ENCODE data around the gene KPTN. TPM values are rescaled to one million over a fixed set of nuclear protein-coding genes. Genes with fewer than 3 reads are reported as not detected.

The KPTN gene
- total and polyA plus RNA-seq, 2 experiments from 2014 or later = 3.1 to 9.6 TPM

DNA sequence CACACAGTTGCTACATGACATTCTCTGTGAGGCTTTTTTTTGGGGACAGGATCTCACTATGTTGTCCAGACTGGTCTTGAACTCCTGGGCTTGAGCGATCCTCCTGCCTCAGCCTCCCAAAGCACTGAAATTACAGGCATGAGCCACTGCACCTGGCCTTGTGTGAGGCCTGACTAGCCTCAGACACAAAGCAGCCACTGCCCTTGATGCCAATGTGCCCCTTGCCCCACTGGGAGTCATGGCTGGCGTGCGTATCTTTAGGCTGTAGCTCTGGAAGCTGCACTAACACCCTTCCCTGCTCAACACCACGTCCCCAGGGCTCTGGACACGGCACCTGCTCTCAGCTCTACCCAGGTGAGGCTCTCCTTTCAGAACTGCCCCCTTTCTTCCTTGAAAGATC lies 14.5 kb upstream of the KPTN start:
- in situ Hi-C loops (cut with MboI) = no loop called here
- DNase-seq = no peak
- WGBS, 2 experiments (ENCODE audit: low coverage in 1 of 2, low lambda C conversion rate in 2 of 2, missing lambda C conversion rate in 2 of 2) = 87 to 92% methylated on average over 5 of the region's 5 CpGs
- Histone ChIP-seq H3K9ac (no peak overlapping the region), H3K4me2 (ENCODE audit: unreplicated experiment) (no peak overlapping the region), H3K9me3 (ENCODE audit: low read depth) (no peaks in the 10 kb centered on the region), H3K4me3 (no peak overlapping the region), H4K20me1 (ENCODE audit: insufficient read depth) (no peaks in the 10 kb centered on the region), H3K4me1 (ENCODE audit: insufficient read depth) (peaks cover 15% of the 10 kb centered on the region), H2AFZ (no peak overlapping the region), H3K9me2 (ENCODE audit: insufficient read depth) (no peaks in the 10 kb centered on the region), H3K27ac (no peak overlapping the region), H3K27me3 (replicated peaks; ENCODE audit: insufficient read depth) (no peaks in the 10 kb centered on the region), H3K79me2 (ENCODE audit: insufficient read depth) (peaks cover 51% of the 10 kb centered on the region), H3F3A (ENCODE audit: insufficient read depth) (peaks cover 26% of the 10 kb centered on the region), H3K36me3 (ENCODE audit: low read depth) (peaks cover 13% of the 10 kb centered on the region; the same call in 1 of the 2 replicates)
- TF ChIP-seq EZH2phosphoT487 (IDR thresholded peaks at IDR 0.05; ENCODE audit: insufficient read depth, low read depth) = no peak

DNA sequence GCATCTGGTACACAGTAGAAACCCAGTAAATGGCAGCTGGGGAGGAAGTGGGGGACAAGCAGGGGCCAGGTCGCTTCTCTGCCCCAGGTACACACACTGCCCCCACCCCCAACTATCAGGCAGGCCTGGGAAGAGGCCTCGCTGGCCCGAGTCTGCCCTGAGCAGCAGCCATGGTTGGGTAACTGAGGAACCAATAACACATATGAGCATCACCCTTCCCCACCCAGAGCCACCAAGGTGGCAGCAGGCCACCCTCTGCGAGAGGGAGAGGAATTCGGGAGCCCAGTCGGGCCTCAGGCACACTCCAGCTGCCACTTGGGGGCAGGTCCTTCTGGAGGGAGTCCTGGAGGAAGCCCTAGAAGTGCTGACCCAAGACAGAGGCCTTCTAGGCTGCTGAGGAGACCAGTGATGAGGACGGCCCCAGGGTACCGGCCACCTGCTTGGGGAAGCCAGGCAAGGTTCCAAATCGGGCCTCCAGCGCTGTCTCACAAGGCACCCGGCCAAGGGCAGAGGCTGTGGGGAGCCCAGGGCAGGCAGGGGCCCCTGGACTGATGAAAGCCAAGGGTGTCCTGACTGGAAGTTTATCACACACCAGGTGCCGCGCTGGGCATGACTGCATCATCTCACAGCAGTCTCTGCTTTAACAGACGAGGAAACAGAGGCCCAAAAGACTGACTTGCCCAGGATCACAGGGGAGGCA lies 14.0 kb upstream of the KPTN start:
- 92 to 95% methylated on average over 13 to 14 of the region's 14 CpGs for WGBS, 2 experiments (ENCODE audit: low coverage in 1 of 2, low lambda C conversion rate in 2 of 2, missing lambda C conversion rate in 2 of 2)
- Histone ChIP-seq H3K79me2 (ENCODE audit: insufficient read depth) (peaks cover 45% of the 10 kb centered on the region), H3K9ac (no peak overlapping the region), H3K27me3 (replicated peaks; ENCODE audit: insufficient read depth) (no peaks in the 10 kb centered on the region), H3K36me3 (ENCODE audit: low read depth) (peaks cover 7% of the 10 kb centered on the region; the same call in 1 of the 2 replicates), H3K4me3 (no peak overlapping the region), H3F3A (ENCODE audit: insufficient read depth) (peaks cover 20% of the 10 kb centered on the region), H3K4me1 (ENCODE audit: insufficient read depth) (peaks cover 15% of the 10 kb centered on the region), H3K9me2 (ENCODE audit: insufficient read depth) (no peaks in the 10 kb centered on the region), H3K9me3 (ENCODE audit: low read depth) (no peaks in the 10 kb centered on the region), H3K4me2 (ENCODE audit: unreplicated experiment) (no peak overlapping the region), H3K27ac (no peak overlapping the region), H2AFZ (no peak overlapping the region), H4K20me1 (ENCODE audit: insufficient read depth) (no peaks in the 10 kb centered on the region)
- TF ChIP-seq EZH2phosphoT487 (IDR thresholded peaks at IDR 0.05; ENCODE audit: insufficient read depth, low read depth) (no peak), EZH2 (IDR thresholded peaks at IDR 0.05; ENCODE audit: insufficient read depth, poor library complexity, severe bottlenecking) (no peak)
- in situ Hi-C loops (cut with MboI) = no loop called here
- DNase-seq = no peak

DNA sequence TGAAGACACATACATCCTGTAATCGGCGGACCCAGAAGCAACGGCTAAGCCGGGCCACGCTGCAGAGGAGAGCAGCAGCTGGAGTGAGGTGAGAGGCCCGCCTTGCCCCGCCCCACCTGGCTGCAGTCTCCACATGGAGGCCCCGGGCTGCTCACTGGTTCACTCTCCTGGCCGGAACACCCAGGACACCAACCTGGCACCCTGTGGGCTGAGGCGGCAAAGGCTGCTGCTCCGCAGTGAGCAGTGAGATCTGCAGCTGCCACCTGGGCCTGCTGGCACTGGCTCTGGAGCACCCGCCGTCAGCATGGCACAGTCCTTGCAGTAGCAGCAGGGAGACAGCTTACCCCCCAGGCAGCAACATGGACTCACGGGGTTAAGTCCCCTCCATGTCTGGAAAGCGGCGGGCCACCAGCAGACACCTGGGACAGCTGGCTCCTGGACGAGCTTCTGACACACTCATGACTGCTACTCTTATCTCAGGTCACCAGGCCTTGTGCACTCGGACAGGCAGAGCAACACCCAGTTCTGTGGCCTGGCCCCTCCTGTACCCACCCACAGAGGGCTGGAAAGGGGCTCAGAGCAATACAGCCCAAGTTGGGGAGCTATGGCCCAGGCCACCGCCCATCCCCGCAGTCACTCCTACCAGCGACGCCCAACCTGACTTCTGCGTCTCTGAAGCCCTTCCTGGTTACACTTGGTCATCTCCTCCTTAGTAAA lies 13.2 kb upstream of the KPTN start:
- no peak overlapping the region for H3K4me2 ChIP-seq (ENCODE audit: unreplicated experiment)
- H3K27me3 ChIP-seq (replicated peaks; ENCODE audit: insufficient read depth) = no peaks in the 10 kb centered on the region
- H3K4me3 ChIP-seq = no peak overlapping the region
- DNase-seq = no peak
- no peak overlapping the region for H3K9ac ChIP-seq
- peaks cover 10% of the 10 kb centered on the region for H3K4me1 ChIP-seq (ENCODE audit: insufficient read depth)
- H3K36me3 ChIP-seq (ENCODE audit: low read depth) = peaks cover 5% of the 10 kb centered on the region; the same call in 1 of the 2 replicates
- WGBS, 2 experiments (ENCODE audit: low coverage in 1 of 2, low lambda C conversion rate in 2 of 2, missing lambda C conversion rate in 2 of 2) = 86 to 87% methylated on average over 20 to 23 of the region's 23 CpGs
- peaks cover 13% of the 10 kb centered on the region for H3F3A ChIP-seq (ENCODE audit: insufficient read depth)
- peaks cover 40% of the 10 kb centered on the region for H3K79me2 ChIP-seq (ENCODE audit: insufficient read depth)
- H3K9me2 ChIP-seq (ENCODE audit: insufficient read depth) = no peaks in the 10 kb centered on the region
- H2AFZ ChIP-seq = no peak overlapping the region
- H3K9me3 ChIP-seq (ENCODE audit: low read depth) = no peaks in the 10 kb centered on the region
- in situ Hi-C loops (cut with MboI) = no loop called here
- no peaks in the 10 kb centered on the region for H4K20me1 ChIP-seq (ENCODE audit: insufficient read depth)
- TF ChIP-seq EZH2phosphoT487 (IDR thresholded peaks at IDR 0.05; ENCODE audit: insufficient read depth, low read depth) (no peak), EZH2 (IDR thresholded peaks at IDR 0.05; ENCODE audit: insufficient read depth, poor library complexity, severe bottlenecking) (no peak)
- H3K27ac ChIP-seq = no peak overlapping the region

DNA sequence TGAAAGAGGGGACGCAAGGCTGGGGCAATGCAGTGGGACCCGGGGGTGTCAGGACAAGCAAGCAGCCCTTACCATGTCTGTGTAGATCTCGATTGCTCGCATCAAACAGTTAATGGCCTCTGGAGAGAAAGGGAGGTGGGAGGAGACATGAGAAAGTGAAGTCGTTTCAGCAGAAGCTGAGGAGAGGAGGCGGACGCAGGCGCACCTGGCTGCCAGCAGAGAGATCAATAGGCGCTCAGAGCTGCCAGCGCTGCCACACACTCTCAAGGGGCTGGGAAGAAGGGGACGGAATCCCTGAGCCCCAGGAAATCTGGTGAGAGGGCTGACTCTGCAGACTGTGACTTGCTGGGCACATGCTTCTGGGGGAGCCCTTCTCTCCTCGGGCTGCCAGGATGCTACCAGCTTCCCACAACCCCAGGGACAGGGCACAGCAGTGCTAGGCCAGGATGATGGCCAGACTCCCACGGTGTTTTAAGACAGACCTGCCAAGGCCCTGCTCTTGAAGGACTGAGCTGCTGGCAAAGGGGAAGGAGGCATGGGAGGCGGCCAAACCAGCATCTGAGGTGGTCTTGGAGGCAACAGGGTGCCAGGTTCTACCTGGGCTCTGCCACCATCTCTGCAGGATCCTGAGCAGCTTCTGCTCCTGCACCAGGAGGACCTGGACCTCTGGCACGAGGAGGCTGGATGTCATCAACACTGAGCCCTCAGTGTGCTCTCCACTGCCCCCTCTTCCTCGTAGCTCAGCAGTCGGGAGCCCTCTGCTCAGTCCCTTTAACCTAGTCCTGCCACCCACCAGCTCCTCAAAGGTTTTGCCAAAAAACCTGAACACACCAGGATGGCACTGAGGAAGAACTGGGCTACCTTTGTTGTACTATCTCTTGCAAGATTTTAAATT lies 11.7 kb upstream of the KPTN start:
- TF ChIP-seq EZH2phosphoT487 (IDR thresholded peaks at IDR 0.05; ENCODE audit: insufficient read depth, low read depth) (no peak), EZH2 (IDR thresholded peaks at IDR 0.05; ENCODE audit: insufficient read depth, poor library complexity, severe bottlenecking) (no peak)
- no peaks in the 10 kb centered on the region for H3F3A ChIP-seq (ENCODE audit: insufficient read depth)
- no peak overlapping the region for H2AFZ ChIP-seq
- no peak for DNase-seq
- no peaks in the 10 kb centered on the region for H3K4me1 ChIP-seq (ENCODE audit: insufficient read depth)
- no peaks in the 10 kb centered on the region for H3K27me3 ChIP-seq (replicated peaks; ENCODE audit: insufficient read depth)
- no peak overlapping the region for H3K9ac ChIP-seq
- H4K20me1 ChIP-seq (ENCODE audit: insufficient read depth) = no peaks in the 10 kb centered on the region
- no peaks in the 10 kb centered on the region for H3K9me3 ChIP-seq (ENCODE audit: low read depth)
- H3K27ac ChIP-seq = no peak overlapping the region
- no peak overlapping the region for H3K4me2 ChIP-seq (ENCODE audit: unreplicated experiment)
- peaks cover 5% of the 10 kb centered on the region; the same call in 1 of the 2 replicates for H3K36me3 ChIP-seq (ENCODE audit: low read depth)
- peaks cover 36% of the 10 kb centered on the region for H3K79me2 ChIP-seq (ENCODE audit: insufficient read depth)
- no peak overlapping the region for H3K4me3 ChIP-seq
- WGBS, 2 experiments (ENCODE audit: low coverage in 1 of 2, low lambda C conversion rate in 2 of 2, missing lambda C conversion rate in 2 of 2) = 74 to 82% methylated on average over 16 to 17 of the region's 17 CpGs
- no peaks in the 10 kb centered on the region for H3K9me2 ChIP-seq (ENCODE audit: insufficient read depth)
- in situ Hi-C loops (cut with MboI) = no loop called here
